Measurements from ENCODE around the gene SLC12A5.

The SLC12A5 gene

GRCh38 chr20:46030284-46031013 lies 1.4 kb downstream of the SLC12A5 start:
- no peak for DNase-seq

GRCh38 chr20:46031014-46031569 lies 2.1 kb downstream of the SLC12A5 start:
- no peak for DNase-seq

- peak; percentile 50 to 71 for DNase-seq
These were observed 2.8 kb downstream of the SLC12A5 start for GRCh38 chr20:46031701-46032254.

GRCh38 chr20:46034039-46034438 lies 5.0 kb downstream of the SLC12A5 start:
- no peak for DNase-seq

- DNase-seq, result no peak
These were observed 6.2 kb downstream of the SLC12A5 start for GRCh38 chr20:46035253-46035652.

GRCh38 chr20:46035713-46036112 lies 6.7 kb downstream of the SLC12A5 start:
- no peak for DNase-seq

GRCh38 chr20:46036370-46036769 lies 7.4 kb downstream of the SLC12A5 start:
- no peak for DNase-seq

GRCh38 chr20:46037036-46037435 lies 8.0 kb downstream of the SLC12A5 start:
- no peak for DNase-seq

- no peak for DNase-seq
These were observed 12.0 kb downstream of the SLC12A5 start for GRCh38 chr20:46040902-46041535.

- DNase-seq, result no peak
These were observed 14.5 kb downstream of the SLC12A5 start for GRCh38 chr20:46043556-46043955.

GRCh38 chr20:46044896-46045295 lies 15.9 kb downstream of the SLC12A5 start:
- DNase-seq, result no peak

GRCh38 chr20:46046588-46047310 lies 17.7 kb downstream of the SLC12A5 start:
- DNase-seq, result no peak

GRCh38 chr20:46047821-46048220 lies 18.8 kb downstream of the SLC12A5 start:
- DNase-seq, result no peak

GRCh38 chr20:46049190-46049589 lies 20.2 kb downstream of the SLC12A5 start:
- DNase-seq, result no peak

GRCh38 chr20:46049815-46050214 lies 20.8 kb downstream of the SLC12A5 start:
- DNase-seq, result no peak

GRCh38 chr20:46050444-46050843 lies 21.4 kb downstream of the SLC12A5 start:
- DNase-seq, result no peak

- DNase-seq, result no peak
These were observed 21.9 kb downstream of the SLC12A5 start for GRCh38 chr20:46050885-46051284.

- no peak for DNase-seq
These were observed 22.7 kb downstream of the SLC12A5 start for GRCh38 chr20:46051556-46052308.

GRCh38 chr20:46053416-46053815 lies 24.4 kb downstream of the SLC12A5 start:
- no peak for DNase-seq

GRCh38 chr20:46054606-46055005 lies 25.6 kb downstream of the SLC12A5 start:
- no peak for DNase-seq

GRCh38 chr20:46055269-46055668 lies 26.3 kb downstream of the SLC12A5 start:
- DNase-seq, result no peak

- no peak for DNase-seq
These were observed 27.2 kb downstream of the SLC12A5 start for GRCh38 chr20:46056027-46056833.

All from NCI-H187 (cell line).